GM12878 (cell line): ENCODE results near the gene USF1. TPM values are rescaled to one million over a fixed set of nuclear protein-coding genes. Genes with fewer than 3 reads are reported as not detected.

ENCODE experiments used
- FOXM1 ChIP-seq: IDR thresholded peaks from 2 replicates; pipeline ENCODE4 v1.6.1; 2012; ENCODE audit warnings: low read depth, mild to moderate bottlenecking, inconsistent platforms, low read length, moderate library complexity
- IKZF1 ChIP-seq: fragments of 450-650 bp; conservative IDR thresholded peaks from 2 replicates; pipeline ENCODE4 v1.6.1; 2017; ENCODE audit warnings: antibody characterized with exemption, mild to moderate bottlenecking
- LARP7 ChIP-seq: fragments of 450-650 bp; IDR thresholded peaks from 2 replicates; pipeline ENCODE4 v1.6.1; 2017; ENCODE audit warnings: mild to moderate bottlenecking
- PAX5 ChIP-seq: IDR thresholded peaks from 2 replicates; pipeline ENCODE4 v1.6.1; 2011; ENCODE audit warnings: low read depth, low read length, borderline replicate concordance
- PML ChIP-seq: IDR thresholded peaks from 2 replicates; pipeline ENCODE4 v1.6.1; 2012; ENCODE audit warnings: low read length, inconsistent platforms
- YY1 ChIP-seq: IDR thresholded peaks from 2 replicates; pipeline ENCODE4 v1.6.1; 2011; ENCODE audit warnings: low read depth, mild to moderate bottlenecking, low read length
- polyA plus RNA-seq, 11 experiments: library from polyadenylated mRNA; depleted of rRNA in 4 of 11; unstranded in 6 of 11; stranded (reverse) in 5 of 11; fragments of >200 nt; fragmentation: Nextera tagmentation in 4 of 11; fragmentation: Illumina TruSeq in 1 of 11; extraction: Ambion mirVana in 4 of 11; extraction: Trizol in 1 of 11; gene quantifications; 1 replicate in 1 of 11; 2 replicates in 10 of 11; pipeline versions ENCODE4 v1.2.1 to v1.2.3, GENCODE V29; 2011 to 2016; ENCODE audit warnings: inconsistent platforms in 2 of 11, missing spikeins in 2 of 11, low read depth in 1 of 11
- total RNA-seq, 4 experiments: library from RNA; depleted of rRNA in 3 of 4; stranded (reverse); fragments of >200 nt in 3 of 4; fragmentation: Illumina TruSeq in 1 of 4; extraction: Trizol in 1 of 4; gene quantifications; 2 replicates each; pipeline versions ENCODE4 v1.2.1 to v1.2.3, GENCODE V29; 2013 to 2021
- TF ChIP-seq, protein P1 (sequence below): fragments of 450-650 bp; IDR thresholded peaks from 2 replicates; pipeline ENCODE4 v1.6.1; 2017; ENCODE audit warnings: low read depth, mild to moderate bottlenecking, moderate library complexity
- TF ChIP-seq, protein P2 (sequence below): fragments of 450-650 bp; formaldehyde crosslinking; IDR thresholded peaks from 2 replicates; pipeline ENCODE4 v1.5.0; 2022; ENCODE audit warnings: mild to moderate bottlenecking, missing genetic modification characterization
- TF ChIP-seq, protein P3 (sequence below): fragments of 450-650 bp; IDR thresholded peaks from 2 replicates; pipeline ENCODE4 v1.6.1; 2018; ENCODE audit warnings: mild to moderate bottlenecking, low read depth, moderate library complexity; ENCODE audit not compliant: partially characterized antibody

USF1 gene
- total and polyA plus RNA-seq, 10 of the 15 experiments (the other 5 are each of a cell fraction or from before 2014, with no cell fraction given), result 9.4 to 92.1 (median 53.5) TPM

DNA sequence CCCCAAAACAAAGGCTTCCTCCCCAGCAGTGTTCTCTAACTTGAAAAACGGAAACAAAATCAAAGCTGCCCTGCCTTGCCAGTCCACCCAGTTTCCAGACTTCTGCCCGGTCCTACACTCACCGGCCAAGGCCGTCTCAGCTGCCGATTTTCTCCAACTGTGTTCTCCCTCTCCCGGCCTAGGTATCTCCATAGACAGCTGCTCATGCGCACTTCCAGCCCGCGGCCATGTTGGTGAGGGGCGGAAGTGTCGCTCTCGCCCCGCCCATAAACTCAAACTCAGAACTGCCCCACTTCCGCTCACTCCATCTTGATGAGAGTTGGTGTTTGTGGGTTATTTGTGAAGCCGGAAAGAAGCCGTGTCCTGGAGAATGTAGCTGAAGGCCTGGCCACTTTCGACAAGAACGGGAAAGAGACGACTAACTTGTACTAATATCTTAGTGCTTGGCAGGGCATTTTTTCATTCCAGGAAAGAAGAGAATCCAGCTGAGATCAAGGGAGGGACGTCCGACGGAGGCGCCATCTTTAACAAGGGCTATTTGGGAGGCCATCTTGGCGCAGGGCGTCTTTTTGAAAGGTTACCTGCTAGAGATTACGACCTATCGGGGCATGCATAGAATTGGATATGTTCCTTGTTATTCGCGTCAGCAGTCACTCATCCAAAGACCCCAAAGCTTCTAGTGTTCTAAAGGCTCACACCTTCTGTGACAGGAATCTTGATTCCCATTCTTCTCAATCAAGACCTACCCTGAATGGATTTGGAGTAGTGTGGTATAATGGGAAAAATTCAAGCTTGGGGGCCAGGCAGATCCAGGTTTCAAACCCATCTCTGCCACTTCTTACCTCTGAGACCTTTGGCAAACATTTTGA, at the start of gene USF1 (continued):
- peak; percentile 97 for TF ChIP-seq YY1
- TF ChIP-seq PML, result peak; percentile 98
- peak; percentile 39; the same call in 1 of the 2 replicates for TF ChIP-seq IKZF1
- TF ChIP-seq, protein P1, sequence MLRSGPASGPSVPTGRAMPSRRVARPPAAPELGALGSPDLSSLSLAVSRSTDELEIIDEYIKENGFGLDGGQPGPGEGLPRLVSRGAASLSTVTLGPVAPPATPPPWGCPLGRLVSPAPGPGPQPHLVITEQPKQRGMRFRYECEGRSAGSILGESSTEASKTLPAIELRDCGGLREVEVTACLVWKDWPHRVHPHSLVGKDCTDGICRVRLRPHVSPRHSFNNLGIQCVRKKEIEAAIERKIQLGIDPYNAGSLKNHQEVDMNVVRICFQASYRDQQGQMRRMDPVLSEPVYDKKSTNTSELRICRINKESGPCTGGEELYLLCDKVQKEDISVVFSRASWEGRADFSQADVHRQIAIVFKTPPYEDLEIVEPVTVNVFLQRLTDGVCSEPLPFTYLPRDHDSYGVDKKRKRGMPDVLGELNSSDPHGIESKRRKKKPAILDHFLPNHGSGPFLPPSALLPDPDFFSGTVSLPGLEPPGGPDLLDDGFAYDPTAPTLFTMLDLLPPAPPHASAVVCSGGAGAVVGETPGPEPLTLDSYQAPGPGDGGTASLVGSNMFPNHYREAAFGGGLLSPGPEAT, result peak; percentile 87
- TF ChIP-seq FOXM1, result peak; percentile 61; the same call in 1 of the 2 replicates
- TF ChIP-seq, protein P2, sequence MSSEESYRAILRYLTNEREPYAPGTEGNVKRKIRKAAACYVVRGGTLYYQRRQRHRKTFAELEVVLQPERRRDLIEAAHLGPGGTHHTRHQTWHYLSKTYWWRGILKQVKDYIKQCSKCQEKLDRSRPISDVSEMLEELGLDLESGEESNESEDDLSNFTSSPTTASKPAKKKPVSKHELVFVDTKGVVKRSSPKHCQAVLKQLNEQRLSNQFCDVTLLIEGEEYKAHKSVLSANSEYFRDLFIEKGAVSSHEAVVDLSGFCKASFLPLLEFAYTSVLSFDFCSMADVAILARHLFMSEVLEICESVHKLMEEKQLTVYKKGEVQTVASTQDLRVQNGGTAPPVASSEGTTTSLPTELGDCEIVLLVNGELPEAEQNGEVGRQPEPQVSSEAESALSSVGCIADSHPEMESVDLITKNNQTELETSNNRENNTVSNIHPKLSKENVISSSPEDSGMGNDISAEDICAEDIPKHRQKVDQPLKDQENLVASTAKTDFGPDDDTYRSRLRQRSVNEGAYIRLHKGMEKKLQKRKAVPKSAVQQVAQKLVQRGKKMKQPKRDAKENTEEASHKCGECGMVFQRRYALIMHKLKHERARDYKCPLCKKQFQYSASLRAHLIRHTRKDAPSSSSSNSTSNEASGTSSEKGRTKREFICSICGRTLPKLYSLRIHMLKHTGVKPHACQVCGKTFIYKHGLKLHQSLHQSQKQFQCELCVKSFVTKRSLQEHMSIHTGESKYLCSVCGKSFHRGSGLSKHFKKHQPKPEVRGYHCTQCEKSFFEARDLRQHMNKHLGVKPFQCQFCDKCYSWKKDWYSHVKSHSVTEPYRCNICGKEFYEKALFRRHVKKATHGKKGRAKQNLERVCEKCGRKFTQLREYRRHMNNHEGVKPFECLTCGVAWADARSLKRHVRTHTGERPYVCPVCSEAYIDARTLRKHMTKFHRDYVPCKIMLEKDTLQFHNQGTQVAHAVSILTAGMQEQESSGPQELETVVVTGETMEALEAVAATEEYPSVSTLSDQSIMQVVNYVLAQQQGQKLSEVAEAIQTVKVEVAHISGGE (CRISPR knock-in tag), result 0 out of 2 replicates have a peak, but pooled peaks have one; percentile 19
- TF ChIP-seq LARP7, result peak; percentile 47; the same call in 1 of the 2 replicates
- TF ChIP-seq PAX5, result no peak
- TF ChIP-seq, protein P3, sequence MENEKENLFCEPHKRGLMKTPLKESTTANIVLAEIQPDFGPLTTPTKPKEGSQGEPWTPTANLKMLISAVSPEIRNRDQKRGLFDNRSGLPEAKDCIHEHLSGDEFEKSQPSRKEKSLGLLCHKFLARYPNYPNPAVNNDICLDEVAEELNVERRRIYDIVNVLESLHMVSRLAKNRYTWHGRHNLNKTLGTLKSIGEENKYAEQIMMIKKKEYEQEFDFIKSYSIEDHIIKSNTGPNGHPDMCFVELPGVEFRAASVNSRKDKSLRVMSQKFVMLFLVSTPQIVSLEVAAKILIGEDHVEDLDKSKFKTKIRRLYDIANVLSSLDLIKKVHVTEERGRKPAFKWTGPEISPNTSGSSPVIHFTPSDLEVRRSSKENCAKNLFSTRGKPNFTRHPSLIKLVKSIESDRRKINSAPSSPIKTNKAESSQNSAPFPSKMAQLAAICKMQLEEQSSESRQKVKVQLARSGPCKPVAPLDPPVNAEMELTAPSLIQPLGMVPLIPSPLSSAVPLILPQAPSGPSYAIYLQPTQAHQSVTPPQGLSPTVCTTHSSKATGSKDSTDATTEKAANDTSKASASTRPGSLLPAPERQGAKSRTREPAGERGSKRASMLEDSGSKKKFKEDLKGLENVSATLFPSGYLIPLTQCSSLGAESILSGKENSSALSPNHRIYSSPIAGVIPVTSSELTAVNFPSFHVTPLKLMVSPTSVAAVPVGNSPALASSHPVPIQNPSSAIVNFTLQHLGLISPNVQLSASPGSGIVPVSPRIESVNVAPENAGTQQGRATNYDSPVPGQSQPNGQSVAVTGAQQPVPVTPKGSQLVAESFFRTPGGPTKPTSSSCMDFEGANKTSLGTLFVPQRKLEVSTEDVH, result peak; percentile 84
- TF ChIP-seq, all 136 proteins: peak for 50
